Measurements from ENCODE around the gene ZDHHC17.

Gene ZDHHC17

GRCh38 chr12:76874491-76875190, 110.7 kb downstream of the ZDHHC17 start:
- in situ Hi-C loops (cut with MboI; ENCODE audit: low sequenced_read_pairs, unreplicated experiment): no loop called here
- DNase-seq (ENCODE audit: low spot score): no peak
- TF ChIP-seq CTCF (IDR thresholded peaks at IDR 0.05; ENCODE audit: borderline replicate concordance, control extremely low read depth, extremely low read depth, insufficient read depth, missing control alignments): no peak

GRCh38 chr12:76876696-76877229, 112.8 kb downstream of the ZDHHC17 start:
- DNase-seq (ENCODE audit: low spot score): no peak
- in situ Hi-C loops (cut with MboI; ENCODE audit: low sequenced_read_pairs, unreplicated experiment): no loop called here
- TF ChIP-seq CTCF (IDR thresholded peaks at IDR 0.05; ENCODE audit: borderline replicate concordance, control extremely low read depth, extremely low read depth, insufficient read depth, missing control alignments): no peak

- DNase-seq (ENCODE audit: low spot score): no peak
- no peak for TF ChIP-seq CTCF (IDR thresholded peaks at IDR 0.05; ENCODE audit: borderline replicate concordance, control extremely low read depth, extremely low read depth, insufficient read depth, missing control alignments)
- in situ Hi-C loops (cut with MboI; ENCODE audit: low sequenced_read_pairs, unreplicated experiment): no loop called here
These were observed 114.4 kb downstream of the ZDHHC17 start for GRCh38 chr12:76878099-76878898.

GRCh38 chr12:76878899-76879709, 115.2 kb downstream of the ZDHHC17 start, which contains the start of gene CSRP2:
CSRP2 (minus strand) TSS chr12:76879019; CDS start chr12:76866260, 12,759 bp downstream.
- DNase-seq (ENCODE audit: low spot score): peak; percentile 91

GRCh38 chr12:76879710-76880518, 116.0 kb downstream of the ZDHHC17 start:
- in situ Hi-C loops (cut with MboI; ENCODE audit: low sequenced_read_pairs, unreplicated experiment): no loop called here
- TF ChIP-seq CTCF (IDR thresholded peaks at IDR 0.05; ENCODE audit: borderline replicate concordance, control extremely low read depth, extremely low read depth, insufficient read depth, missing control alignments): no peak
- DNase-seq (ENCODE audit: low spot score): no peak

More at GRCh38 chr12:76878899-76879709, 115.2 kb downstream of the ZDHHC17 start, which contains the start of gene CSRP2:
- peak; percentile 3 for TF ChIP-seq CTCF (IDR thresholded peaks at IDR 0.05; ENCODE audit: borderline replicate concordance, control extremely low read depth, extremely low read depth, insufficient read depth, missing control alignments)
- in situ Hi-C loops (cut with MboI; ENCODE audit: low sequenced_read_pairs, unreplicated experiment): no loop called here
